Brain microvascular endothelial cell (primary cell): ENCODE results near the gene DUSP14.
"Not testable (repeated sequence)": the region's sequence is repeated elsewhere in the genome, so short reads cannot be mapped to it uniquely, and the experiment has no call there.

ENCODE experiments used
- DNase-seq: peaks from one replicate; pipeline ENCODE4 v3.0.0-alpha.2; 2020
- H3K27ac ChIP-seq: fragments of 250-450 bp; sonication (Bioruptor Pico); 2 replicates; pipeline ENCODE4 v1.5.1; 2020; ENCODE audit warnings: mild to moderate bottlenecking, moderate library complexity
- H3K27me3 ChIP-seq: fragments of 250-450 bp; sonication (Bioruptor Pico); replicated peaks from 2 replicates; pipeline ENCODE4 v1.5.1; 2020; ENCODE audit warnings: mild to moderate bottlenecking
- H3K36me3 ChIP-seq: fragments of 250-450 bp; sonication (Bioruptor Pico); replicated peaks from 2 replicates; pipeline ENCODE4 v1.5.1; 2020; ENCODE audit warnings: mild to moderate bottlenecking
- H3K4me3 ChIP-seq: 2 replicates; pipeline ENCODE4 v1.5.1; 2011; ENCODE audit warnings: low read depth, mild to moderate bottlenecking, control low read depth, low read length, moderate library complexity
- in situ Hi-C: cut with HindIII; loops from 2 replicates; pipeline ENCODE4 v1.10.0; 2017; ENCODE audit warnings: low sequenced_read_pairs, low pct_ligation_motif_present
- TF ChIP-seq, protein P1 (sequence below): IDR thresholded peaks from 2 replicates; pipeline ENCODE4 v1.5.1; 2011; ENCODE audit warnings: low read depth, mild to moderate bottlenecking, moderate library complexity, low read length, control low read depth, inconsistent platforms; ENCODE audit errors: missing control alignments

Gene DUSP14

DNA sequence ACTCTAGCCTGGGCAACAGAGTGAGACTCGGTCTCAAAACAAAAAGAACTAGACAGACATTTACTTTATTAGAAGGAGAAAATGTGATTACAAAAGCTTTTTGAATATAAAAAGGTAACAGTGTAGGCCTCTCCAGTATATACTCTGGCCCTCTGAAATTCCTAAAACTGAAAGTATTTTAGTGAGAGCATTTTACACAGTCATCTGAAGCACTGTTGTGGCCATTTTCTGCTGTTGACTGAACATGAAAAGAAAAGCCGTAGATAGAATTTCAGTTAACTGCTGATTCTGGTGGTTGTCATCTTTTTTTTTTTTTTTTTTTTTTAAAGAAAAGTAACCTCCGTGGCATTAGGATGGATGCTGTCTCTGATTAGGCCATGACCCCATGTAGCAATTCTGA, 15.6 kb downstream of the DUSP14 start:
- Histone ChIP-seq H3K27me3 (no peaks in the 10 kb centered on the region), H3K4me3 (no peak overlapping the region), H3K36me3 (no peaks in the 10 kb centered on the region), H3K27ac (no peak overlapping the region)
- in situ Hi-C loops: no loop called here
- TF ChIP-seq, protein P1, sequence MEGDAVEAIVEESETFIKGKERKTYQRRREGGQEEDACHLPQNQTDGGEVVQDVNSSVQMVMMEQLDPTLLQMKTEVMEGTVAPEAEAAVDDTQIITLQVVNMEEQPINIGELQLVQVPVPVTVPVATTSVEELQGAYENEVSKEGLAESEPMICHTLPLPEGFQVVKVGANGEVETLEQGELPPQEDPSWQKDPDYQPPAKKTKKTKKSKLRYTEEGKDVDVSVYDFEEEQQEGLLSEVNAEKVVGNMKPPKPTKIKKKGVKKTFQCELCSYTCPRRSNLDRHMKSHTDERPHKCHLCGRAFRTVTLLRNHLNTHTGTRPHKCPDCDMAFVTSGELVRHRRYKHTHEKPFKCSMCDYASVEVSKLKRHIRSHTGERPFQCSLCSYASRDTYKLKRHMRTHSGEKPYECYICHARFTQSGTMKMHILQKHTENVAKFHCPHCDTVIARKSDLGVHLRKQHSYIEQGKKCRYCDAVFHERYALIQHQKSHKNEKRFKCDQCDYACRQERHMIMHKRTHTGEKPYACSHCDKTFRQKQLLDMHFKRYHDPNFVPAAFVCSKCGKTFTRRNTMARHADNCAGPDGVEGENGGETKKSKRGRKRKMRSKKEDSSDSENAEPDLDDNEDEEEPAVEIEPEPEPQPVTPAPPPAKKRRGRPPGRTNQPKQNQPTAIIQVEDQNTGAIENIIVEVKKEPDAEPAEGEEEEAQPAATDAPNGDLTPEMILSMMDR: no peak
- no peak for DNase-seq

DNA sequence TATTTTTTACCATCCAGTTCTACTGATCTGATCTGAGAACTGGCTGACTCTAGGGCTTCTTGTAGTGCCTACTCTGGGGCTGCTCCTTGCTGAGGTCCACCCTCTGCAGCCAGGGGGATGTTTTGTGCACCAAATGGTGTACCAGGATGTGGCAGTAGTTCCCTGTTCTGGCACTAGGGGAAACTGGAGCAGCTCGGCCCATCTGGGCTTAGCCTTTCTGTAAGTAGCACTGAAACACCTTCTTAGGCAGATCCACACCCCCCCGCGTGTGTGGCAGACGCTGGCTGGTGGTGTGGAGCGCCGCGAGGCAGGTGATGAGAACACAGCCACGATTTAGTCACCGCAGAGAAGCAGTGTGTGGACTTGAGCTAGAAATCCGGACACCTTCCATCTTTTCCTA, 17.0 kb downstream of the DUSP14 start:
- no peaks in the 10 kb centered on the region for H3K27me3 ChIP-seq
- H3K27ac ChIP-seq: no peak overlapping the region
- peaks cover 2% of the 10 kb centered on the region for H3K36me3 ChIP-seq
- H3K4me3 ChIP-seq: no peak overlapping the region
- in situ Hi-C loops: no loop called here
- TF ChIP-seq, protein P1: peak; percentile 80
- peak; percentile 29 for DNase-seq

DNA sequence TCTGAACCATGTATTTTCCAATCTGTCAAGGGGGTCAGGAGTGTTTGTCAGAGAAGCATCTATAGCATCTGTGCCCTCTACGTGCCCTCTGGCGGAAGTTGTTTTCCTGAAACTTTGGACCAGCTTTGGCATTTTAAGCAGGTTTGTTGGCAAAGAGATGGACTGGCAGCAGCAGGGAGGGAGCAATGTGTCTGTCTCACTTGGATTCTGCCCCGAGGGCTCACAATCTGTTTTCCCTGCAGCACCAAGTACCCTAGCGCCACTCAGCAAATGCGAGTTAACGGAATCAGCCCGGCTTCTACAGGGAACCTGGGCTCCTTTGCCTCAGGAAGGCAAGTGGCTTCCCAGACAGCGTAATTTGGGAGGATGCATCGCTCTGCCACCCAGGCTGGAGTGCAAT, 17.4 kb downstream of the DUSP14 start:
- in situ Hi-C loops: no loop called here
- Histone ChIP-seq H3K36me3 (peaks cover 3% of the 10 kb centered on the region), H3K27me3 (no peaks in the 10 kb centered on the region), H3K4me3 (no peak overlapping the region), H3K27ac (no peak overlapping the region)
- TF ChIP-seq, protein P1: no peak
- DNase-seq: no peak

DNA sequence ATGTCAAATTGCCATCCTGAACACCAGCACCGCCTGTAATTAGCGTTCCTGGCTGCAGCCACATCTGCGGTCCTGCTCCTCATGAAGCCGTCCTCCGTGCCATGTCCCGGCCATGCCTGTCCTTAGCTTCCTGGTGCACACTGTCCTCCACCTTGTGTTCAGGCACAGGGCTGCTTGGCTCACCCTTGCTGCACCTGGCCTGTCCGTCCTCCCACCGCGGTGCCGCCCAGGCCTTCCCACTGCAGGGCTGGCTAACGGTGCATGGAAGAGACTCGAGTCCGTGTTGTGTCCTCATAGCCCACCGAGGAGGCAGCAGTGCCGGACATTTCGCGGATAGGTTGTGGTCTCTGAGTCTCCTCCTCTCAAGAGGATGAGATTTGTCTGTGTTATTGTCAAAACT, 20.4 kb downstream of the DUSP14 start:
- TF ChIP-seq, protein P1: no peak
- H3K36me3 ChIP-seq: peaks cover 27% of the 10 kb centered on the region
- in situ Hi-C loops: no loop called here
- no peak overlapping the region for H3K27ac ChIP-seq
- H3K4me3 ChIP-seq: no peak overlapping the region
- H3K27me3 ChIP-seq: no peaks in the 10 kb centered on the region
- DNase-seq: no peak

DNA sequence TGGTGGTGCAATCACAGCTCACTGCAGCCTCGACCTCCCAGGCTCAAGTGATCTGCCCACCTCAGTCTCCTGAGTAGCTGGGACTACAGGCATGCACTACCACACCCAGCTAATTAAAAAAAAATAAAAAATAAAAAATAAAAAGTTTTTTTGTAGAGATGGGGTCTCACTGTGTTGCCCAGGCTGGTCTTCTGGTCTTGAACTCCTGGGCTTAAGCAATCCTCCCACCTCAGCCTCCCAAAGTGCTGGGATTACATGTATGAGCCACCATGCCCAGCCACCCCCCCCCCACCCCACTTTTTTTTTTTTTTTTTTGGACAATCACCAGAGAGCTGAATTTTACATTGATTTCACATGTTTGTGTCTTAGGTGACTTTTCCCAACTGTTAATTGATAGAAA, 22.0 kb downstream of the DUSP14 start:
- DNase-seq, H3K27me3 ChIP-seq, H3K4me3 ChIP-seq, H3K27ac ChIP-seq, in situ Hi-C loops: not testable (repeated sequence)
- peaks cover 27% of the 10 kb centered on the region for H3K36me3 ChIP-seq

DNA sequence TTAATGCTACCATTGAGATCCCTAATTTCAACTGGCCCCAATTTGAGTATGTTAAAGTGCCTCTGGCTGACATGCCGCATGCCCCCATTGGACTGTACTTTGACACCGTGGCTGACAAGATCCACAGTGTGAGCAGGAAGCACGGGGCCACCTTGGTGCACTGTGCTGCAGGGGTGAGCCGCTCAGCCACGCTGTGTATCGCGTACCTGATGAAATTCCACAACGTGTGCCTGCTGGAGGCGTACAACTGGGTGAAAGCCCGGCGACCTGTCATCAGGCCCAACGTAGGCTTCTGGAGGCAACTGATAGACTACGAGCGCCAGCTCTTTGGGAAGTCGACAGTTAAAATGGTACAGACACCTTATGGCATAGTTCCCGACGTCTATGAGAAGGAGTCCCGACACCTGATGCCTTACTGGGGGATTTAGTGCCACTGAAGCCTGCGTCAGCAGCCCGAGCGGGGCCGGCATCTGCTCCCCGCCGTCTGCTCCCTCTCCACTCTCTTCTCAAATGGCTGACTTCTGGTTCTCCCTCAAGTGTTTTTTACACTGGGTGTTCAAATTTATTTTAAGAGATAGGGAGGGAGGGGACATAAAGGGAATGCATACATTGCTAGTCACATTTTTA, 22.9 kb downstream of the DUSP14 start:
- Histone ChIP-seq H3K36me3 (peaks cover 29% of the 10 kb centered on the region), H3K4me3 (no peak overlapping the region), H3K27me3 (no peaks in the 10 kb centered on the region), H3K27ac (no peak overlapping the region)
- TF ChIP-seq, protein P1: no peak
- in situ Hi-C loops: no loop called here
- DNase-seq: no peak
